ENCODE measurements around the gene FOXJ1. TPM values are rescaled to one million over a fixed set of nuclear protein-coding genes. Genes with fewer than 3 reads are reported as not detected.

FOXJ1 gene
- polyA plus RNA-seq, 1 of the 3 experiments (the other 2 are of a cell fraction): not detected

DNA sequence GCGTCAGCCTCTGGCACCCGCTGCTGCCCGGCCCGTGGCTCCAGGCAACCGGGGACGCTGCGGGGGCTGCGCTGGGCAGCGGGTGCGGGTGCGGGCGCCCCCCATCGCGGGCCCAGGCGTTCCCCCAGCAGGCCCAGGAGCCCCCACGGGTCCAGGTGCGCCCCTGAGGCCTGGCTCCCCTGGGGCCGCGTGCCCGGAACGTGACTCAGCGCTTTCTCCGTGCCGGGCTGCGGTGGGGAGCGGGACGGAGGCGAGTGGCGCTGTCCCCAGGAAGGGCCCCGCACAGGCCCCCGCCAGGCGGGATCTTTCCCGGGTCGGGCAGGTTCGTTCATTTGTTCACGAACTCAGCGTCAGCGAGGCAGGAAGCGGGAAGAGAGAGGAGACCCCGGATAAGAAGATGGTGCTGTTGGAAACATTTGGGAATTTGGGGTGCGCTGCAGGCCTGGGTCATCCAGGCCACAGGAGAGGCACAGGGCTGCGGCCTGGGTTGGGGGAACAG, 19.1 kb downstream of the FOXJ1 start:
- no peak overlapping the region for H3K4me2 ChIP-seq
- POLR2A ChIA-PET: no interaction called here

DNA sequence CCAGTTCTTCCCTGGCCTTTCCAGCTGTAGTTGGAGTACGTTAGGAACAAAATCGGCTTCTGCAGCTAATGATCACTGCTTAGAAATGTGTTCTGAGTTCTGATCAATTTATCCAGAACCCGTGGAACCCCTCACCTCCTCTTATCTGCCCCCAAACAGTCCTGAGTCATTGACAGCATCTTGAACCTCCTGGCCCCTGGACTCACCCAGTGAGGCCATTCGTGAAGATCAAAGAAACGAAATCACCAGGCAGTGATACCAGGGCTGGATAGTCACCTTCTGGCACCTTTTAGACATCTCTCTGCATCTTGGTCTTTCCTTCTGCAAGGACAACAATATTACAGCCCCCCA, 20.4 kb downstream of the FOXJ1 start:
- Histone ChIP-seq H3K9me2 (no peaks in the 10 kb centered on the region), H3F3A (replicated peaks; ENCODE audit: insufficient read depth) (no peaks in the 10 kb centered on the region), H3K9ac (no peak overlapping the region), H3K4me1 (ENCODE audit: control insufficient read depth in 1 of 2, insufficient read depth in 2 of 2, low read depth in 1 of 2, low read length in 1 of 2) (no peaks in the 10 kb centered on the region; a peak in 1 of 4 replicates), H3K4me3 (ENCODE audit: low read depth in 2 of 2, low read length in 1 of 2) (no peak overlapping the region), H3K27ac (ENCODE audit: low read depth in 2 of 2, low read length in 1 of 2) (no peak overlapping the region), H3K36me3 (replicated peaks in 1 of 2; ENCODE audit: control insufficient read depth in 1 of 2, insufficient read depth in 2 of 2, low read length in 1 of 2) (no peaks in the 10 kb centered on the region), H2AFZ (ENCODE audit: low read depth) (no peak overlapping the region), H3K27me3 (ENCODE audit: insufficient read depth) (no peaks in the 10 kb centered on the region), H3K79me2 (ENCODE audit: insufficient read depth) (no peaks in the 10 kb centered on the region), H3K4me2 (no peak overlapping the region), H3K9me3 (no peaks in the 10 kb centered on the region), H4K20me1 (ENCODE audit: insufficient read depth) (no peaks in the 10 kb centered on the region)
- CTCF ChIA-PET: interaction anchor here (0.6 to 18.8 kb wide), 38 partner anchors 9 to 291 kb away, joined by 3 to 332 read pairs (median 7); partner anchors contain the start of genes CDK3, EXOC7, FOXJ1 and PRPSAP1
- no peak for DNase-seq
- 90% methylated on average over 5 of the region's 5 CpGs for WGBS (ENCODE audit: low lambda C conversion rate)
- POLR2A ChIA-PET: no interaction called here
- no peak for TF ChIP-seq EZH2phosphoT487 (IDR thresholded peaks at IDR 0.05; ENCODE audit: borderline replicate concordance, low read depth)
- no peak for TF ChIP-seq RFX5 (IDR thresholded peaks at IDR 0.05; ENCODE audit: low read length)
- no peak for TF ChIP-seq CHD2 (IDR thresholded peaks at IDR 0.05; ENCODE audit: low read length, partially characterized antibody)
- TF ChIP-seq NFIC (IDR thresholded peaks at IDR 0.05; ENCODE audit: borderline replicate concordance): no peak
- TF ChIP-seq GATA2 (CRISPR knock-in tag; IDR thresholded peaks at IDR 0.05): no peak
- no peak for TF ChIP-seq TCF12 (IDR thresholded peaks at IDR 0.05)
- TF ChIP-seq SIN3A (IDR thresholded peaks at IDR 0.05; ENCODE audit: borderline replicate concordance, low read depth, low read length): no peak
- TF ChIP-seq, protein P1, sequence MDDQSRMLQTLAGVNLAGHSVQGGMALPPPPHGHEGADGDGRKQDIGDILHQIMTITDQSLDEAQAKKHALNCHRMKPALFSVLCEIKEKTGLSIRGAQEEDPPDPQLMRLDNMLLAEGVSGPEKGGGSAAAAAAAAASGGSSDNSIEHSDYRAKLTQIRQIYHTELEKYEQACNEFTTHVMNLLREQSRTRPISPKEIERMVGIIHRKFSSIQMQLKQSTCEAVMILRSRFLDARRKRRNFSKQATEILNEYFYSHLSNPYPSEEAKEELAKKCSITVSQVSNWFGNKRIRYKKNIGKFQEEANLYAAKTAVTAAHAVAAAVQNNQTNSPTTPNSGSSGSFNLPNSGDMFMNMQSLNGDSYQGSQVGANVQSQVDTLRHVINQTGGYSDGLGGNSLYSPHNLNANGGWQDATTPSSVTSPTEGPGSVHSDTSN (IDR thresholded peaks at IDR 0.05): no peak
- TF ChIP-seq SMC3 (IDR thresholded peaks at IDR 0.05; ENCODE audit: low read depth, low read length): no peak
- TF ChIP-seq RXRA (IDR thresholded peaks at IDR 0.05; ENCODE audit: borderline replicate concordance, low read depth): no peak
- no peak for TF ChIP-seq ELF1 (IDR thresholded peaks at IDR 0.05)
- no peak for TF ChIP-seq YY1 (IDR thresholded peaks at IDR 0.05; ENCODE audit: low read depth)
- TF ChIP-seq MXI1 (IDR thresholded peaks at IDR 0.05; ENCODE audit: low read depth, low read length): no peak
- no peak for TF ChIP-seq RAD21 (IDR thresholded peaks at IDR 0.05; ENCODE audit: low read length)

More for the DNA sequence above, 19.1 kb downstream of the FOXJ1 start:
- no peak for TF ChIP-seq SIN3A (IDR thresholded peaks at IDR 0.05; ENCODE audit: borderline replicate concordance, low read depth, low read length)
- TF ChIP-seq JUND (IDR thresholded peaks at IDR 0.05): no peak
- TF ChIP-seq YY1 (IDR thresholded peaks at IDR 0.05; ENCODE audit: low read depth): no peak
- no peak for TF ChIP-seq MEF2A (IDR thresholded peaks at IDR 0.05; ENCODE audit: borderline replicate concordance, low read depth)
- no peak for TF ChIP-seq SMC3 (IDR thresholded peaks at IDR 0.05; ENCODE audit: low read depth, low read length)
- TF ChIP-seq RAD21 (IDR thresholded peaks at IDR 0.05; ENCODE audit: low read length): no peak
- no peak for TF ChIP-seq FOSL2 (IDR thresholded peaks at IDR 0.05; ENCODE audit: borderline replicate concordance, low read depth)
- TF ChIP-seq ELF1 (IDR thresholded peaks at IDR 0.05): no peak
- TF ChIP-seq, protein P2, sequence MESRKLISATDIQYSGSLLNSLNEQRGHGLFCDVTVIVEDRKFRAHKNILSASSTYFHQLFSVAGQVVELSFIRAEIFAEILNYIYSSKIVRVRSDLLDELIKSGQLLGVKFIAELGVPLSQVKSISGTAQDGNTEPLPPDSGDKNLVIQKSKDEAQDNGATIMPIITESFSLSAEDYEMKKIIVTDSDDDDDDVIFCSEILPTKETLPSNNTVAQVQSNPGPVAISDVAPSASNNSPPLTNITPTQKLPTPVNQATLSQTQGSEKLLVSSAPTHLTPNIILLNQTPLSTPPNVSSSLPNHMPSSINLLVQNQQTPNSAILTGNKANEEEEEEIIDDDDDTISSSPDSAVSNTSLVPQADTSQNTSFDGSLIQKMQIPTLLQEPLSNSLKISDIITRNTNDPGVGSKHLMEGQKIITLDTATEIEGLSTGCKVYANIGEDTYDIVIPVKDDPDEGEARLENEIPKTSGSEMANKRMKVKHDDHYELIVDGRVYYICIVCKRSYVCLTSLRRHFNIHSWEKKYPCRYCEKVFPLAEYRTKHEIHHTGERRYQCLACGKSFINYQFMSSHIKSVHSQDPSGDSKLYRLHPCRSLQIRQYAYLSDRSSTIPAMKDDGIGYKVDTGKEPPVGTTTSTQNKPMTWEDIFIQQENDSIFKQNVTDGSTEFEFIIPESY (IDR thresholded peaks at IDR 0.05; ENCODE audit: borderline replicate concordance, low read depth): no peak
- TF ChIP-seq, protein P3, sequence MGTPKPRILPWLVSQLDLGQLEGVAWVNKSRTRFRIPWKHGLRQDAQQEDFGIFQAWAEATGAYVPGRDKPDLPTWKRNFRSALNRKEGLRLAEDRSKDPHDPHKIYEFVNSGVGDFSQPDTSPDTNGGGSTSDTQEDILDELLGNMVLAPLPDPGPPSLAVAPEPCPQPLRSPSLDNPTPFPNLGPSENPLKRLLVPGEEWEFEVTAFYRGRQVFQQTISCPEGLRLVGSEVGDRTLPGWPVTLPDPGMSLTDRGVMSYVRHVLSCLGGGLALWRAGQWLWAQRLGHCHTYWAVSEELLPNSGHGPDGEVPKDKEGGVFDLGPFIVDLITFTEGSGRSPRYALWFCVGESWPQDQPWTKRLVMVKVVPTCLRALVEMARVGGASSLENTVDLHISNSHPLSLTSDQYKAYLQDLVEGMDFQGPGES (IDR thresholded peaks at IDR 0.05; ENCODE audit: low read depth, low read length): no peak
- no peak for TF ChIP-seq RFX5 (IDR thresholded peaks at IDR 0.05; ENCODE audit: low read length)
- no peak for TF ChIP-seq RCOR1 (IDR thresholded peaks at IDR 0.05; ENCODE audit: low read length)
- DNase-seq: no peak
- WGBS (ENCODE audit: low lambda C conversion rate): 90% methylated on average over 39 of the region's 42 CpGs
- Histone ChIP-seq H3K4me3 (ENCODE audit: low read depth in 2 of 2, low read length in 1 of 2) (no peak overlapping the region), H3K27ac (ENCODE audit: low read depth in 2 of 2, low read length in 1 of 2) (no peak overlapping the region), H2AFZ (ENCODE audit: low read depth) (peak overlapping the region; percentile 60; the same call in 1 of the 2 replicates), H3K9me2 (no peaks in the 10 kb centered on the region), H3K9ac (no peak overlapping the region), H3K4me1 (ENCODE audit: control insufficient read depth in 1 of 2, insufficient read depth in 2 of 2, low read depth in 1 of 2, low read length in 1 of 2) (no peaks in the 10 kb centered on the region; a peak in 1 of 4 replicates), H3K36me3 (replicated peaks in 1 of 2; ENCODE audit: control insufficient read depth in 1 of 2, insufficient read depth in 2 of 2, low read length in 1 of 2) (no peaks in the 10 kb centered on the region), H4K20me1 (ENCODE audit: insufficient read depth) (no peaks in the 10 kb centered on the region), H3K9me3 (no peaks in the 10 kb centered on the region), H3K27me3 (ENCODE audit: insufficient read depth) (no peaks in the 10 kb centered on the region), H3K79me2 (ENCODE audit: insufficient read depth) (no peaks in the 10 kb centered on the region), H3F3A (replicated peaks; ENCODE audit: insufficient read depth) (no peaks in the 10 kb centered on the region)
- CTCF ChIA-PET: interaction anchor here (0.5 to 18.8 kb wide), 45 partner anchors 10 to 385 kb away, joined by 3 to 332 read pairs (median 5); partner anchors contain the start of genes CDK3, EXOC7, FOXJ1 and PRPSAP1
